Measurements from ENCODE around the gene ESX1. TPM values are rescaled to one million over a fixed set of nuclear protein-coding genes. Genes with fewer than 3 reads are reported as not detected.
"Not testable (repeated sequence)": the region's sequence is repeated elsewhere in the genome, so short reads cannot be mapped to it uniquely, and the experiment has no call there.

ESX1 gene
- total RNA-seq, 1 donor from 2014 or later, result 0.34 TPM

GRCh38 chrX:104253567-104254441 is 929 bp downstream of the ESX1 start:
- Mint-ChIP-seq H3K4me3 (ENCODE audit: low read depth) (peak overlapping the region; percentile 69), H3K9me3 (no peaks in the 10 kb centered on the region), H3K36me3 (ENCODE audit: low read depth) (no peaks in the 10 kb centered on the region), H3K27me3 (ENCODE audit: low read depth) (peaks cover 29% of the 10 kb centered on the region), H3K4me1 (ENCODE audit: low read depth) (peaks cover 4% of the 10 kb centered on the region), H3K27ac (no peak overlapping the region)
- no peak for DNase-seq (ENCODE audit: low spot score)
- intact Hi-C loops (cut with micrococcal nuclease), result loop anchor here (10.0 kb wide), 1 partner anchor 311 kb away; the partner anchor contains the start of gene IL1RAPL2

- no peak overlapping the region for H3K4me3 Mint-ChIP-seq (ENCODE audit: low read depth)
- no peaks in the 10 kb centered on the region for H3K9me3 Mint-ChIP-seq
- no peaks in the 10 kb centered on the region for H3K36me3 Mint-ChIP-seq (ENCODE audit: low read depth)
- intact Hi-C loops (cut with micrococcal nuclease), result loop anchor here (10.0 kb wide), 1 partner anchor 314 kb away; the partner anchor contains the start of gene IL1RAPL2
- H3K27me3 Mint-ChIP-seq (ENCODE audit: low read depth), result peaks cover 26% of the 10 kb centered on the region
- no peak overlapping the region for H3K27ac Mint-ChIP-seq
- DNase-seq (ENCODE audit: low spot score), result no peak
- peaks cover 4% of the 10 kb centered on the region for H3K4me1 Mint-ChIP-seq (ENCODE audit: low read depth)
Measured at GRCh38 chrX:104250470-104250869, 4.3 kb downstream of the ESX1 start.

- H3K4me3 Mint-ChIP-seq (ENCODE audit: low read depth); H3K9me3 Mint-ChIP-seq; H3K27me3 Mint-ChIP-seq (ENCODE audit: low read depth); H3K27ac Mint-ChIP-seq; H3K4me1 Mint-ChIP-seq (ENCODE audit: low read depth); intact Hi-C loops (cut with micrococcal nuclease); DNase-seq (ENCODE audit: low spot score); H3K36me3 Mint-ChIP-seq (ENCODE audit: low read depth): not testable (repeated sequence)
Measured at GRCh38 chrX:104230060-104230459, 24.7 kb downstream of the ESX1 start.

DNA sequence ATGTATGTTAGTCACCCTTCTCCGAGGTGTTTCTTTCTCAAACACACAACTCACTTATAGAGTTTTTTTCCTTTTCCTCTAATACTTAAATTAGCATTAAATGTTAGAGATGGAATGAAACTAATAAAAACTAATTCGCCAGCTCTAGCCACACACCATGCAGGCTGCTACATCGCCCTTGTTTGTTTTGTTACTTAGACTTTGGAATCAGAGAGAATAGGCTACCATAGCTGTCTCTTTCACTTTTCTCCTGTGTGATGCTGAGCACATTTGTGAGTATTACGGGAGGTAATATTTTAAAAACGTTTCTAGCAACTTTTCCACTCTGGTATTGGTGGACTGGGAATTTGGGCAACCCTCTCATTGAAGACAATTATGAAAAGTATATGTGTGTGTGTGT is 43.5 kb downstream of the ESX1 start:
- no peak for DNase-seq (ENCODE audit: low spot score)
- H3K9me3 Mint-ChIP-seq, result no peaks in the 10 kb centered on the region
- no peak overlapping the region for H3K27ac Mint-ChIP-seq
- H3K27me3 Mint-ChIP-seq (ENCODE audit: low read depth), result peaks cover 6% of the 10 kb centered on the region
- no peak overlapping the region for H3K4me3 Mint-ChIP-seq (ENCODE audit: low read depth)
- H3K4me1 Mint-ChIP-seq (ENCODE audit: low read depth), result no peaks in the 10 kb centered on the region
- intact Hi-C loops (cut with micrococcal nuclease), result no loop called here
- no peaks in the 10 kb centered on the region for H3K36me3 Mint-ChIP-seq (ENCODE audit: low read depth)

DNA sequence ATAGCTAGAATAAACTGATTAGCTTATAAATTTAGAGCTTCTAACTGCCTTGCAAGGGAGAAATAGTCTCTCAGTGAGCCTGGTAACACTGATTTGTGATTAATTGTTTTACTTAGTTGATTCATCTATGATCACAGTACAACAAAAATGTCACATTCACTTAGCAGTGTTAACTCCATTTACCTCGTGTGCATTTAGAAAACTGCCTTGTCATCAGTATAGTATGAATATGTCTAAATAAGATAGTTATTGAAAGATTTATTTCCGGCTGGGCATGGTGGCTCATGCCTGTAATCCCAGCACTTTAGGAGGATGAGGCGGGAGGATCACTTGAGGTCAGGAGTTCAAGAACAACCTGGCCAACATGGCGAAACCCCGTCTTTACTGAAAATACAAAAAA is 49.2 kb downstream of the ESX1 start:
- H3K9me3 Mint-ChIP-seq, result no peaks in the 10 kb centered on the region
- no peak for DNase-seq (ENCODE audit: low spot score)
- peaks cover 5% of the 10 kb centered on the region for H3K27me3 Mint-ChIP-seq (ENCODE audit: low read depth)
- no peaks in the 10 kb centered on the region for H3K4me1 Mint-ChIP-seq (ENCODE audit: low read depth)
- no peak overlapping the region for H3K27ac Mint-ChIP-seq
- H3K4me3 Mint-ChIP-seq (ENCODE audit: low read depth), result no peak overlapping the region
- intact Hi-C loops (cut with micrococcal nuclease), result no loop called here
- no peaks in the 10 kb centered on the region for H3K36me3 Mint-ChIP-seq (ENCODE audit: low read depth)

Other genes starting within 250 kb of the ESX1 start
- not detected in 2 replicates for gene H2BW1, start 241.2 kb downstream of the ESX1 start, total RNA-seq
- not detected in 2 replicates for gene H2BW2, start 215.0 kb downstream of the ESX1 start, total RNA-seq
- 3.3 and 4.7 TPM in 2 replicates for gene TMSB15C, start 178.7 kb downstream of the ESX1 start, total RNA-seq
- gene ZCCHC18, start 142.4 kb downstream of the ESX1 start, total RNA-seq, result 0.39 and 0.69 TPM in 2 replicates
- 4.1 and 4.3 TPM in 2 replicates for gene SLC25A53, start 97.9 kb downstream of the ESX1 start, total RNA-seq
- 10.9 and 11.9 TPM in 2 replicates for gene FAM199X, start 88.5 kb downstream of the ESX1 start, total RNA-seq